HCT116 (cell line): Measurements from ENCODE around the gene KLF2. TPM values are rescaled to one million over a fixed set of nuclear protein-coding genes. Genes with fewer than 3 reads are reported as not detected.

Experiments
- ATAC-seq: fragments of 200-7000 bp; cut with Tn5 transposase; 2 replicates; pipeline ENCODE4 v1.9.1; 2020; ENCODE audit warnings: mild to moderate bottlenecking, moderate library complexity
- BruUV-seq: library from RNA; stranded (reverse); fragments of 400-500 nt; replicated peaks from 2 replicates; lab custom pipeline; 2021; lab: Mats Ljungman, UMichigan
- CTCF ChIA-PET: fragments of 300-600 bp; sonication (Branson Sonifier 250); formaldehyde crosslinking; loops from one replicate; lab custom pipeline; 2021; ENCODE audit warnings: antibody characterized with exemption; lab: Charles Lee
- POLR2A ChIA-PET: fragments of 300-600, 350-600 bp; sonication (Branson Sonifier 250); formaldehyde crosslinking; loops from one replicate; lab custom pipeline; 2021; ENCODE audit warnings: antibody characterized with exemption; lab: Charles Lee
- RAD21 ChIA-PET, 2 experiments: fragments of 300-600 bp; sonication (Branson Sonifier 250); formaldehyde crosslinking; loops; one replicate each; lab custom pipeline; 2023; ENCODE audit warnings: low total read pairs in 2 of 2; ENCODE audit not compliant: uncharacterized antibody in 2 of 2, unreplicated experiment in 2 of 2, low non-redundant PET in 1 of 2; lab: Charles Lee
- DNase-seq: peaks from one replicate; pipeline ENCODE4 v3.0.0-alpha.2; 2010; ENCODE audit warnings: low read depth, low spot score
- H2AFZ ChIP-seq: fragments of 200-600 bp; shearing (Covaris generic), sonication (generic); 2 replicates; pipeline ENCODE4 v1.6.1; 2017; ENCODE audit warnings: low read depth, mixed run types, mixed read lengths, antibody characterized with exemption, low read length; ENCODE audit not compliant: poor library complexity, severe bottlenecking
- H3K27ac ChIP-seq: 2 replicates; pipeline ENCODE4 v1.5.1; 2012; ENCODE audit warnings: low read depth, low read length
- H3K27me3 ChIP-seq: fragments of 200-600 bp; sonication (generic); 2 replicates; pipeline ENCODE4 v1.6.1; 2016; ENCODE audit warnings: mixed run types, low read length, mixed read lengths; ENCODE audit not compliant: insufficient read depth
- H3K36me3 ChIP-seq, 2 experiments: fragments of 200-500 bp in 1 of 2; fragments of 200-600 bp in 1 of 2; sonication (Bioruptor generic) in 1 of 2; sonication (generic) in 1 of 2; 2 replicates each; pipeline versions ENCODE4 v1.5.1 to v1.6.1; 2014 to 2016; ENCODE audit warnings: low read length in 2 of 2, inconsistent platforms in 1 of 2, mixed read lengths in 1 of 2, mixed run types in 1 of 2; ENCODE audit not compliant: insufficient read depth in 2 of 2, control insufficient read depth in 1 of 2
- H3K4me1 ChIP-seq, 2 experiments: fragments of 200-600 bp in 1 of 2; sonication (generic) in 1 of 2; 2 replicates each; pipeline versions ENCODE4 v1.5.1 to v1.6.1; 2012 to 2017; ENCODE audit warnings: low read length in 2 of 2, inconsistent platforms in 1 of 2, mild to moderate bottlenecking in 1 of 2, mixed read lengths in 1 of 2, mixed run types in 1 of 2, moderate library complexity in 1 of 2; ENCODE audit not compliant: insufficient read depth in 2 of 2, control insufficient read depth in 1 of 2
- H3K4me2 ChIP-seq: fragments of 200-600 bp; sonication (generic); 2 replicates; pipeline ENCODE4 v1.6.1; 2017; ENCODE audit warnings: mixed run types, low read length, mixed read lengths
- H3K4me3 ChIP-seq, 2 experiments: fragments of 200-600 bp in 1 of 2; sonication (generic) in 1 of 2; replicated peaks in 1 of 2; 2 replicates each; pipeline ENCODE4 v1.5.1; 2011 to 2016; ENCODE audit warnings: low read length in 2 of 2, control low read depth in 1 of 2, low read depth in 1 of 2, mild to moderate bottlenecking in 1 of 2, mixed read lengths in 1 of 2, mixed run types in 1 of 2
- H3K79me2 ChIP-seq: fragments of 200-600 bp; sonication (generic); 2 replicates; pipeline ENCODE4 v1.6.1; 2017; ENCODE audit warnings: mild to moderate bottlenecking, mixed run types, low read length, moderate library complexity, mixed read lengths; ENCODE audit not compliant: insufficient read depth
- H3K9ac ChIP-seq: fragments of 200-600 bp; sonication (generic); 2 replicates; pipeline ENCODE4 v1.6.1; 2016; ENCODE audit warnings: low read length, mixed read lengths
- H3K9me2 ChIP-seq: fragments of 200-600 bp; sonication (generic), shearing (Covaris generic); 2 replicates; pipeline ENCODE4 v1.6.1; 2017; ENCODE audit warnings: mixed run types, mild to moderate bottlenecking, moderate library complexity; ENCODE audit not compliant: insufficient read depth
- H3K9me3 ChIP-seq, 2 experiments: fragments of 200-500 bp in 1 of 2; fragments of 200-600 bp in 1 of 2; sonication (Bioruptor generic) in 1 of 2; sonication (generic) in 1 of 2; 2 replicates each; pipeline ENCODE4 v1.6.1; 2014 to 2017; ENCODE audit warnings: low read length in 2 of 2, mixed read lengths in 2 of 2, inconsistent platforms in 1 of 2, low read depth in 1 of 2, mild to moderate bottlenecking in 1 of 2, mixed run types in 1 of 2, moderate library complexity in 1 of 2; ENCODE audit not compliant: control insufficient read depth in 1 of 2, insufficient read depth in 1 of 2
- H4K20me1 ChIP-seq: fragments of 200-600 bp; sonication (generic), shearing (Covaris generic); 2 replicates; pipeline ENCODE4 v1.6.1; 2017; ENCODE audit warnings: mixed run types, mild to moderate bottlenecking, moderate library complexity; ENCODE audit not compliant: insufficient read depth
- CBX3 ChIP-seq: IDR thresholded peaks from 2 replicates; pipeline ENCODE4 v1.6.1; 2012; ENCODE audit warnings: low read depth
- EGR1 ChIP-seq: IDR thresholded peaks from 2 replicates; pipeline ENCODE4 v1.6.1; 2012; ENCODE audit warnings: low read depth
- ELF1 ChIP-seq: IDR thresholded peaks from 2 replicates; pipeline ENCODE4 v1.6.1; 2012; ENCODE audit warnings: low read depth, borderline replicate concordance
- EZH2 ChIP-seq: fragments of 200-600 bp; sonication (generic); IDR thresholded peaks from 2 replicates; pipeline ENCODE4 v1.6.1; 2017; ENCODE audit warnings: antibody characterized with exemption, mixed run types
- POLR2A ChIP-seq: IDR thresholded peaks from 2 replicates; pipeline ENCODE4 v1.7.0; 2011; ENCODE audit warnings: borderline replicate concordance; ENCODE audit not compliant: insufficient read depth, insufficient read length; ENCODE audit errors: extremely low read depth
- RAD21 ChIP-seq: IDR thresholded peaks from 2 replicates; pipeline ENCODE4 v1.6.1; 2012; ENCODE audit warnings: low read depth, mild to moderate bottlenecking
- SP1 ChIP-seq: IDR thresholded peaks from 2 replicates; pipeline ENCODE4 v1.6.1; 2012; ENCODE audit warnings: low read depth
- SRF ChIP-seq: IDR thresholded peaks from 2 replicates; pipeline ENCODE4 v1.6.1; 2012; ENCODE audit warnings: low read depth
- TCF7L2 ChIP-seq: IDR thresholded peaks from 2 replicates; pipeline ENCODE4 v1.7.0; 2011; ENCODE audit warnings: borderline replicate concordance, inconsistent platforms; ENCODE audit not compliant: insufficient read depth, insufficient read length; ENCODE audit errors: extremely low read depth
- ZFX ChIP-seq: fragments of 450-650 bp; IDR thresholded peaks from 2 replicates; pipeline ENCODE4 v1.6.1; 2017
- ZNF274 ChIP-seq: fragments of 200-500 bp; sonication (Bioruptor generic); IDR thresholded peaks from 2 replicates; pipeline ENCODE4 v1.6.1; 2014; ENCODE audit warnings: mild to moderate bottlenecking, low read depth, low read length, inconsistent platforms
- intact Hi-C: fragments of 100-400 bp; cut with micrococcal nuclease; formaldehyde crosslinking; loops from 2 replicates; pipeline ENCODE4 v1.10.0; 2022
- total RNA-seq: library from RNA; stranded (reverse); gene quantifications from one replicate; pipeline ENCODE4 v1.2.1, GENCODE V29; 2021; ENCODE audit not compliant: unreplicated experiment
- TF ChIP-seq, protein P1 (sequence below): IDR thresholded peaks from 2 replicates; pipeline ENCODE4 v1.6.1; 2012
- TF ChIP-seq, protein P2 (sequence below): IDR thresholded peaks from 2 replicates; pipeline ENCODE4 v1.6.1; 2012
- TF ChIP-seq, protein P3 (sequence below): IDR thresholded peaks from 2 replicates; pipeline ENCODE4 v1.6.1; 2011; ENCODE audit warnings: mild to moderate bottlenecking, low read length, moderate library complexity; ENCODE audit not compliant: insufficient replicate concordance; ENCODE audit errors: extremely low read depth
- TF ChIP-seq, protein P4 (sequence below): IDR thresholded peaks from 2 replicates; pipeline ENCODE4 v1.6.1; 2012; ENCODE audit warnings: low read depth

Gene KLF2
- total RNA-seq, 1 experiment from 2014 or later = 39.4 TPM

DNA sequence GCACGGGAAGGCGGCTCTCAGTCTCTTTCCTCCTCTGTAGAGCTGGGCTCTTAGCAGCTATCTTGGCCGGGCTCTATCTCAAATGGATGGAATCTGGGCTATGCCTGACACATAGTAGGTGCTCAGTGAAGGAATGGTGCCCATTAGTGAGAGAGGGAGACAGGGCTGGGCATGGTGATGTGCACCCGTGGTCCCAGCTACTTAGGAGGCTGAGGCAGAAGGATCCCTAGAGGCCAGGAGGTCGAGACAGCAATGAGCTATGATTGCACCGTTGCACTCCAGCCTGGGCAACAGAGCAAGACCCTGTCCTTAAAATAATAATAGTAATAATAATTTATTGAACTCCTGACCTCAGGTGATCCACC, 14.7 kb downstream of the KLF2 start:
- ChIA-PET CTCF (interaction anchor here (1.0 to 1.4 kb wide), 5 partner anchors 8 to 91 kb away, joined by 3 to 6 read pairs (median 4); partner anchors contain the start of gene KLF2), RAD21 (interaction anchor here in 1 of 2 experiments (0.9 kb wide), 1 partner anchor 44 kb away, joined by 3 read pairs; no protein-coding TSS in a partner anchor)
- H2AFZ ChIP-seq = peak overlapping the region; percentile 48
- BruUV-seq = no TSS peak
- intact Hi-C loops = no loop called here
- no peak for TF ChIP-seq ELF1
- TF ChIP-seq, all 23 proteins: peak for 0
- DNase-seq (no peak), ATAC-seq (0 out of 2 replicates have a peak, but pooled peaks have one; percentile 7)
- H3K4me3 ChIP-seq = peak overlapping the region in 1 of 2 experiments; percentile 38; a peak in 2 of 4 replicates
- POLR2A ChIA-PET = interaction anchor here (0.5 to 2.4 kb wide), 5 partner anchors 10 to 1274 kb away, joined by 3 to 32 read pairs (median 4); partner anchors contain the start of gene KLF2
- peak overlapping the region; percentile 43 for H3K9ac ChIP-seq
- peaks cover 23 to 38% of the 10 kb centered on the region in 2 experiments for H3K4me1 ChIP-seq
- no peaks in the 10 kb centered on the region for H3K9me3 ChIP-seq
- no peaks in the 10 kb centered on the region for H3K27me3 ChIP-seq
- no peaks in the 10 kb centered on the region for H4K20me1 ChIP-seq
- no peaks in the 10 kb centered on the region for H3K79me2 ChIP-seq
- no peaks in the 10 kb centered on the region for H3K9me2 ChIP-seq
- no peaks in the 10 kb centered on the region for H3K36me3 ChIP-seq
- peak overlapping the region; percentile 64 for H3K4me2 ChIP-seq
- peak overlapping the region; percentile 63 for H3K27ac ChIP-seq

DNA sequence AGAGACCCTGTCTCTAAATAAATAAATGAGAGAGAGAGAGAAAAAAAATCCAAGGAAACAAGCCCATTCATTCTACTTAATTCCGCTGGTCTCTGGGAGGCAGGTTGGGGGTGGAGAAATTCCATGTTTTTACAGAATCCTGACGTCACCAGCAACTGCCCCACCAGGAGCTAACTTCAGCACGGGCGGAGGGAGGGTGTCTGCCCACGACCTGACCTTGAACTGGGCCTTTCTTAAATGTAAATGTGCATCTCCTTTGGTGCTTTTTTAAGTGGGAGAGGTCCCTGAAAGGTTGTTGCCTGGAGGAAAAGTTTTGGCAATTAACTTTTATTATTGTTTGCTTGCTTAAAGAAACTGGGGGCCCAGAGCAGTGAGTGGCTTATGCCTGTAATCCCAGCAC, 15.5 kb downstream of the KLF2 start:
- Histone ChIP-seq H3K27me3 (no peaks in the 10 kb centered on the region), H3K4me2 (peak overlapping the region; percentile 28; the same call in 1 of the 2 replicates), H4K20me1 (no peaks in the 10 kb centered on the region), H3K36me3 (no peaks in the 10 kb centered on the region), H3K9me2 (no peaks in the 10 kb centered on the region), H3K4me3 (no peak overlapping the region), H3K4me1 (peaks cover 23 to 38% of the 10 kb centered on the region in 2 experiments), H3K79me2 (no peaks in the 10 kb centered on the region), H3K9me3 (no peaks in the 10 kb centered on the region), H3K27ac (no peak overlapping the region), H2AFZ (peak overlapping the region; percentile 16), H3K9ac (peak overlapping the region; percentile 27; the same call in 1 of the 2 replicates)
- intact Hi-C loops = no loop called here
- ATAC-seq (no peak), DNase-seq (no peak)
- RAD21 ChIA-PET = no interaction called here
- no TSS peak for BruUV-seq
- CTCF ChIA-PET = interaction anchor here (1.3 to 1.4 kb wide), 2 partner anchors 10 to 16 kb away, joined by 4 to 6 read pairs; partner anchors contain the start of gene KLF2
- POLR2A ChIA-PET = interaction anchor here (1.1 to 2.4 kb wide), 2 partner anchors 11 to 17 kb away, joined by 4 to 32 read pairs; no protein-coding TSS in a partner anchor
- TF ChIP-seq, protein P1, sequence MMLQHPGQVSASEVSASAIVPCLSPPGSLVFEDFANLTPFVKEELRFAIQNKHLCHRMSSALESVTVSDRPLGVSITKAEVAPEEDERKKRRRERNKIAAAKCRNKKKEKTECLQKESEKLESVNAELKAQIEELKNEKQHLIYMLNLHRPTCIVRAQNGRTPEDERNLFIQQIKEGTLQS = no peak
- TF ChIP-seq EGR1 (no peak), TCF7L2 (no peak), ZFX (no peak), RAD21 (no peak), SRF (no peak), POLR2A (no peak), ZNF274 (no peak), EZH2 (no peak), SP1 (no peak), CBX3 (no peak)
- TF ChIP-seq, protein P2, sequence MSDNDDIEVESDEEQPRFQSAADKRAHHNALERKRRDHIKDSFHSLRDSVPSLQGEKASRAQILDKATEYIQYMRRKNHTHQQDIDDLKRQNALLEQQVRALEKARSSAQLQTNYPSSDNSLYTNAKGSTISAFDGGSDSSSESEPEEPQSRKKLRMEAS = no peak
- TF ChIP-seq, protein P3, sequence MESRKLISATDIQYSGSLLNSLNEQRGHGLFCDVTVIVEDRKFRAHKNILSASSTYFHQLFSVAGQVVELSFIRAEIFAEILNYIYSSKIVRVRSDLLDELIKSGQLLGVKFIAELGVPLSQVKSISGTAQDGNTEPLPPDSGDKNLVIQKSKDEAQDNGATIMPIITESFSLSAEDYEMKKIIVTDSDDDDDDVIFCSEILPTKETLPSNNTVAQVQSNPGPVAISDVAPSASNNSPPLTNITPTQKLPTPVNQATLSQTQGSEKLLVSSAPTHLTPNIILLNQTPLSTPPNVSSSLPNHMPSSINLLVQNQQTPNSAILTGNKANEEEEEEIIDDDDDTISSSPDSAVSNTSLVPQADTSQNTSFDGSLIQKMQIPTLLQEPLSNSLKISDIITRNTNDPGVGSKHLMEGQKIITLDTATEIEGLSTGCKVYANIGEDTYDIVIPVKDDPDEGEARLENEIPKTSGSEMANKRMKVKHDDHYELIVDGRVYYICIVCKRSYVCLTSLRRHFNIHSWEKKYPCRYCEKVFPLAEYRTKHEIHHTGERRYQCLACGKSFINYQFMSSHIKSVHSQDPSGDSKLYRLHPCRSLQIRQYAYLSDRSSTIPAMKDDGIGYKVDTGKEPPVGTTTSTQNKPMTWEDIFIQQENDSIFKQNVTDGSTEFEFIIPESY = no peak
- TF ChIP-seq, protein P4, sequence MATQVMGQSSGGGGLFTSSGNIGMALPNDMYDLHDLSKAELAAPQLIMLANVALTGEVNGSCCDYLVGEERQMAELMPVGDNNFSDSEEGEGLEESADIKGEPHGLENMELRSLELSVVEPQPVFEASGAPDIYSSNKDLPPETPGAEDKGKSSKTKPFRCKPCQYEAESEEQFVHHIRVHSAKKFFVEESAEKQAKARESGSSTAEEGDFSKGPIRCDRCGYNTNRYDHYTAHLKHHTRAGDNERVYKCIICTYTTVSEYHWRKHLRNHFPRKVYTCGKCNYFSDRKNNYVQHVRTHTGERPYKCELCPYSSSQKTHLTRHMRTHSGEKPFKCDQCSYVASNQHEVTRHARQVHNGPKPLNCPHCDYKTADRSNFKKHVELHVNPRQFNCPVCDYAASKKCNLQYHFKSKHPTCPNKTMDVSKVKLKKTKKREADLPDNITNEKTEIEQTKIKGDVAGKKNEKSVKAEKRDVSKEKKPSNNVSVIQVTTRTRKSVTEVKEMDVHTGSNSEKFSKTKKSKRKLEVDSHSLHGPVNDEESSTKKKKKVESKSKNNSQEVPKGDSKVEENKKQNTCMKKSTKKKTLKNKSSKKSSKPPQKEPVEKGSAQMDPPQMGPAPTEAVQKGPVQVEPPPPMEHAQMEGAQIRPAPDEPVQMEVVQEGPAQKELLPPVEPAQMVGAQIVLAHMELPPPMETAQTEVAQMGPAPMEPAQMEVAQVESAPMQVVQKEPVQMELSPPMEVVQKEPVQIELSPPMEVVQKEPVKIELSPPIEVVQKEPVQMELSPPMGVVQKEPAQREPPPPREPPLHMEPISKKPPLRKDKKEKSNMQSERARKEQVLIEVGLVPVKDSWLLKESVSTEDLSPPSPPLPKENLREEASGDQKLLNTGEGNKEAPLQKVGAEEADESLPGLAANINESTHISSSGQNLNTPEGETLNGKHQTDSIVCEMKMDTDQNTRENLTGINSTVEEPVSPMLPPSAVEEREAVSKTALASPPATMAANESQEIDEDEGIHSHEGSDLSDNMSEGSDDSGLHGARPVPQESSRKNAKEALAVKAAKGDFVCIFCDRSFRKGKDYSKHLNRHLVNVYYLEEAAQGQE = no peak
